H9 (cell line): ENCODE data around the gene NSL1. TPM values are rescaled to one million over a fixed set of nuclear protein-coding genes. Genes with fewer than 3 reads are reported as not detected.

Source experiments
- DNase-seq: peaks from one replicate; pipeline ENCODE4 v3.0.0-alpha.2; 2017
- H2AFZ ChIP-seq: one replicate; pipeline ENCODE4 v1.6.1; 2013; ENCODE audit warnings: mild to moderate bottlenecking, low read length, control low read depth, moderate library complexity
- H2AK5ac ChIP-seq: 2 replicates; pipeline ENCODE4 v1.6.1; 2013; ENCODE audit warnings: low read length, control low read depth, mixed read lengths; ENCODE audit not compliant: insufficient read length
- H2BK120ac ChIP-seq: one replicate; pipeline ENCODE4 v1.6.1; 2013; ENCODE audit warnings: low read depth, mild to moderate bottlenecking, low read length, control low read depth, inconsistent platforms; ENCODE audit not compliant: poor library complexity, severe bottlenecking
- H2BK12ac ChIP-seq: 2 replicates; pipeline ENCODE4 v1.6.1; 2013; ENCODE audit warnings: low read length, control low read depth, mixed read lengths, low read depth; ENCODE audit not compliant: insufficient read length
- H2BK15ac ChIP-seq: 2 replicates; pipeline ENCODE4 v1.6.1; 2013; ENCODE audit warnings: low read depth, low read length, control low read depth
- H2BK20ac ChIP-seq: one replicate; pipeline ENCODE4 v1.6.1; 2013; ENCODE audit warnings: low read depth, mild to moderate bottlenecking, low read length, control low read depth, inconsistent platforms; ENCODE audit not compliant: poor library complexity, severe bottlenecking
- H2BK5ac ChIP-seq: 2 replicates; pipeline ENCODE4 v1.6.1; 2013; ENCODE audit warnings: low read length, control low read depth, mixed read lengths; ENCODE audit not compliant: insufficient read length
- H3K14ac ChIP-seq: 2 replicates; pipeline ENCODE4 v1.6.1; 2013; ENCODE audit warnings: low read length, control low read depth; ENCODE audit not compliant: insufficient read depth
- H3K18ac ChIP-seq: 2 replicates; pipeline ENCODE4 v1.6.1; 2013; ENCODE audit warnings: low read depth, mild to moderate bottlenecking, mixed read lengths, low read length, control low read depth; ENCODE audit not compliant: insufficient read length
- H3K23ac ChIP-seq: 2 replicates; pipeline ENCODE4 v1.6.1; 2013; ENCODE audit warnings: low read length, control low read depth, mixed read lengths, low read depth; ENCODE audit not compliant: insufficient read length
- H3K23me2 ChIP-seq: 2 replicates; pipeline ENCODE4 v1.6.1; 2013; ENCODE audit warnings: low read depth, mild to moderate bottlenecking, mixed read lengths, low read length, control low read depth; ENCODE audit not compliant: insufficient read length, poor library complexity, severe bottlenecking
- H3K27ac ChIP-seq: 2 replicates; pipeline ENCODE4 v1.5.1; 2013; ENCODE audit warnings: low read length, control low read depth, mixed read lengths, low read depth; ENCODE audit not compliant: insufficient read length
- H3K27me3 ChIP-seq: 2 replicates; pipeline ENCODE4 v1.6.1; 2013; ENCODE audit warnings: low read length, control low read depth, inconsistent platforms; ENCODE audit not compliant: insufficient read depth
- H3K4ac ChIP-seq: 2 replicates; pipeline ENCODE4 v1.6.1; 2013; ENCODE audit warnings: low read depth, mild to moderate bottlenecking, control low read depth, inconsistent platforms, low read length, moderate library complexity
- H3K4me1 ChIP-seq: 2 replicates; pipeline ENCODE4 v1.6.1; 2013; ENCODE audit warnings: low read length, control low read depth, inconsistent platforms; ENCODE audit not compliant: insufficient read depth
- H3K4me2 ChIP-seq: 2 replicates; pipeline ENCODE4 v1.6.1; 2013; ENCODE audit warnings: low read length, control low read depth, mixed read lengths; ENCODE audit not compliant: insufficient read length, insufficient read depth
- H3K56ac ChIP-seq: 2 replicates; pipeline ENCODE4 v1.6.1; 2013; ENCODE audit warnings: low read depth, mild to moderate bottlenecking, mixed read lengths, low read length, control low read depth; ENCODE audit not compliant: insufficient read length
- H3K79me1 ChIP-seq: 2 replicates; pipeline ENCODE4 v1.6.1; 2013; ENCODE audit warnings: low read depth, mild to moderate bottlenecking, moderate library complexity, low read length, control low read depth, inconsistent platforms; ENCODE audit not compliant: insufficient read depth, poor library complexity, severe bottlenecking
- H3K79me2 ChIP-seq: 2 replicates; pipeline ENCODE4 v1.6.1; 2013; ENCODE audit warnings: low read length, control low read depth, inconsistent platforms; ENCODE audit not compliant: insufficient read depth
- H3K9ac ChIP-seq: 2 replicates; pipeline ENCODE4 v1.6.1; 2013; ENCODE audit warnings: low read length, control low read depth, mixed read lengths; ENCODE audit not compliant: insufficient read length; ENCODE audit errors: extremely low read depth
- H3K9me3 ChIP-seq: one replicate; pipeline ENCODE4 v1.6.1; 2013; ENCODE audit warnings: low read depth, low read length, inconsistent platforms; ENCODE audit not compliant: control insufficient read depth
- H3T11ph ChIP-seq: one replicate; pipeline ENCODE4 v1.6.1; 2013; ENCODE audit warnings: mild to moderate bottlenecking, low read length, control low read depth, inconsistent platforms
- H4K20me1 ChIP-seq: one replicate; pipeline ENCODE4 v1.6.1; 2013; ENCODE audit not compliant: control insufficient read depth, insufficient read length, insufficient read depth
- H4K5ac ChIP-seq: 2 replicates; pipeline ENCODE4 v1.6.1; 2013; ENCODE audit warnings: low read depth, mild to moderate bottlenecking, mixed read lengths, low read length, control low read depth; ENCODE audit not compliant: insufficient read length
- H4K8ac ChIP-seq: replicated peaks from 2 replicates; pipeline ENCODE4 v1.6.1; 2013; ENCODE audit warnings: low read length, control low read depth, mixed read lengths, low read depth; ENCODE audit not compliant: insufficient read length
- H4K91ac ChIP-seq: 2 replicates; pipeline ENCODE4 v1.6.1; 2013; ENCODE audit warnings: low read depth, mild to moderate bottlenecking, moderate library complexity, mixed read lengths, low read length, control low read depth; ENCODE audit not compliant: insufficient read length
- H3K27ac Mint-ChIP-seq, 3 experiments: 2 replicates in 2 of 3; 3 replicates in 1 of 3; pipeline ENCODE4 v1.8.0; 2020 to 2021; ENCODE audit warnings: mixed read lengths in 3 of 3, mild to moderate bottlenecking in 1 of 3, moderate library complexity in 1 of 3
- H3K27me3 Mint-ChIP-seq: 2 replicates; pipeline ENCODE4 v1.8.0; 2021; ENCODE audit warnings: low read depth, mild to moderate bottlenecking, moderate library complexity, mixed read lengths
- H3K36me3 Mint-ChIP-seq, 3 experiments: 2 replicates in 2 of 3; 3 replicates in 1 of 3; pipeline ENCODE4 v1.8.0; 2020 to 2021; ENCODE audit warnings: low read depth in 3 of 3, mixed read lengths in 3 of 3; ENCODE audit not compliant: insufficient read depth in 1 of 3
- H3K4me1 Mint-ChIP-seq, 2 experiments: 2 replicates each; pipeline ENCODE4 v1.8.0; 2020; ENCODE audit warnings: mixed read lengths in 2 of 2
- H3K4me3 Mint-ChIP-seq, 2 experiments: 2 replicates in 1 of 2; 3 replicates in 1 of 2; pipeline ENCODE4 v1.8.0; 2020 to 2021; ENCODE audit warnings: mild to moderate bottlenecking in 2 of 2, mixed read lengths in 2 of 2, moderate library complexity in 1 of 2
- H3K9me3 Mint-ChIP-seq, 2 experiments: 2 replicates in 1 of 2; 3 replicates in 1 of 2; pipeline ENCODE4 v1.8.0; 2020; ENCODE audit warnings: mild to moderate bottlenecking in 2 of 2, mixed read lengths in 2 of 2, moderate library complexity in 1 of 2
- WGBS: extraction: QIAGEN DNeasy Blood & Tissue Kit; methylation state at CpG from one replicate; pipeline ENCODE4 v1.1.7; 2013; ENCODE audit warnings: missing lambda C conversion rate, low lambda C conversion rate, mixed read lengths; ENCODE audit not compliant: insufficient read length; ENCODE audit errors: extremely low coverage; 5-methylcytosine and 5-hydroxymethylcytosine counted together
- total RNA-seq: library from RNA; stranded (reverse); gene quantifications from 2 replicates; pipeline ENCODE4 v1.2.1, GENCODE V29; 2021
- TF ChIP-seq, protein P1 (sequence below): fragments of 200-600 bp; sonication (generic); conservative IDR thresholded peaks from 3 replicates; pipeline ENCODE4 v1.8.0; 2021; ENCODE audit warnings: antibody characterized with exemption, mild to moderate bottlenecking

NSL1 gene
- total RNA-seq, 1 experiment from 2014 or later: 49.3 TPM

DNA sequence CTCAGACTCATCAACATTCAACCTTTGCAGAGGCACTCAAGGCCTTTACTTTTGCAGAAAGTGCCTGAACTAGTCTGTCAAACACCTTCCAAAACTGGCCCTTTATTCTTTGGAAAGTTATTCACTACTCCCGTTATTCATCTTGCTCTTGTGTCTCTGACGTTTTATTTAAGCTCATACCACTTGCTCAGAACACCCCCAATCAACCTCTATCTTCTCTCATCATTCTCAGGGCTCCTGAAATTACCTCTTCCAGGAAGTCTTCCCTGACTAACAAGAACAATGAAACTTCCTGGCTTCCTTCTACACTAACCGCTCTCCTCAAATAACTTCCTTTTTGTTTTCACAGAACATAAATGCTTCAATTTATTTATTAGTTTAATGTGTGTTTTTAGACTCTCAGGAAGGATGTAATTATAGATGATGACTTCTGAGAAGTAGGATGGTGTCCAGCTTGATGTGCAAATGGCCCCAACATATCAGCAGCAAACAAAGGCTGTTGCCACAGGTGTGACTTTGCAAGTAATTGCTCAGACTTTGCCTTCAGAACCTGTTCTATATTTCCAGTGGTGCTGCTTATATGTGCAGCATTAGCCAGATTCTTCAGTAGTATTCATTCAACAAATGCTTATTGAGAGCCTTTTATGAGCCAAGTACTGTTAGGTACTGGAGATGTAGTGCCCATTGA is 69.2 kb downstream of the NSL1 start:
- H3K4me3 Mint-ChIP-seq: no peak overlapping the region
- Histone ChIP-seq H3K79me2 (no peaks in the 10 kb centered on the region), H3K4me2 (no peak overlapping the region), H2AFZ (no peak overlapping the region), H3K9me3 (no peaks in the 10 kb centered on the region), H2AK5ac (no peak overlapping the region), H3K23me2 (no peaks in the 10 kb centered on the region), H4K5ac (no peak overlapping the region), H3K4ac (no peak overlapping the region), H2BK120ac (no peak overlapping the region), H2BK5ac (no peak overlapping the region), H4K91ac (no peak overlapping the region), H3T11ph (no peak overlapping the region), H3K23ac (no peak overlapping the region), H3K9ac (no peak overlapping the region), H2BK15ac (no peak overlapping the region), H3K14ac (no peak overlapping the region), H3K4me1 (no peaks in the 10 kb centered on the region), H3K27me3 (no peaks in the 10 kb centered on the region), H4K20me1 (no peaks in the 10 kb centered on the region), H3K27ac (no peak overlapping the region), H3K79me1 (no peaks in the 10 kb centered on the region), H3K18ac (no peak overlapping the region), H2BK20ac (no peak overlapping the region), H3K56ac (no peak overlapping the region), H2BK12ac (no peak overlapping the region), H4K8ac (no peak overlapping the region)
- H3K27ac Mint-ChIP-seq: no peak overlapping the region
- DNase-seq: no peak
- WGBS: no CpG with 5 or more reads among the region's 3 CpGs
- H3K27me3 Mint-ChIP-seq: no peaks in the 10 kb centered on the region; the same call in 1 of the 2 replicates
- peaks cover 25 to 33% of the 10 kb centered on the region in 2 experiments for H3K9me3 Mint-ChIP-seq
- TF ChIP-seq, protein P1, sequence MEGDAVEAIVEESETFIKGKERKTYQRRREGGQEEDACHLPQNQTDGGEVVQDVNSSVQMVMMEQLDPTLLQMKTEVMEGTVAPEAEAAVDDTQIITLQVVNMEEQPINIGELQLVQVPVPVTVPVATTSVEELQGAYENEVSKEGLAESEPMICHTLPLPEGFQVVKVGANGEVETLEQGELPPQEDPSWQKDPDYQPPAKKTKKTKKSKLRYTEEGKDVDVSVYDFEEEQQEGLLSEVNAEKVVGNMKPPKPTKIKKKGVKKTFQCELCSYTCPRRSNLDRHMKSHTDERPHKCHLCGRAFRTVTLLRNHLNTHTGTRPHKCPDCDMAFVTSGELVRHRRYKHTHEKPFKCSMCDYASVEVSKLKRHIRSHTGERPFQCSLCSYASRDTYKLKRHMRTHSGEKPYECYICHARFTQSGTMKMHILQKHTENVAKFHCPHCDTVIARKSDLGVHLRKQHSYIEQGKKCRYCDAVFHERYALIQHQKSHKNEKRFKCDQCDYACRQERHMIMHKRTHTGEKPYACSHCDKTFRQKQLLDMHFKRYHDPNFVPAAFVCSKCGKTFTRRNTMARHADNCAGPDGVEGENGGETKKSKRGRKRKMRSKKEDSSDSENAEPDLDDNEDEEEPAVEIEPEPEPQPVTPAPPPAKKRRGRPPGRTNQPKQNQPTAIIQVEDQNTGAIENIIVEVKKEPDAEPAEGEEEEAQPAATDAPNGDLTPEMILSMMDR: no peak
- H3K36me3 Mint-ChIP-seq: peaks cover 34 to 39% (median 34%) of the 10 kb centered on the region in 3 experiments
- no peaks in the 10 kb centered on the region for H3K4me1 Mint-ChIP-seq
